ENCODE measurements around the gene EDC4.

DNA sequence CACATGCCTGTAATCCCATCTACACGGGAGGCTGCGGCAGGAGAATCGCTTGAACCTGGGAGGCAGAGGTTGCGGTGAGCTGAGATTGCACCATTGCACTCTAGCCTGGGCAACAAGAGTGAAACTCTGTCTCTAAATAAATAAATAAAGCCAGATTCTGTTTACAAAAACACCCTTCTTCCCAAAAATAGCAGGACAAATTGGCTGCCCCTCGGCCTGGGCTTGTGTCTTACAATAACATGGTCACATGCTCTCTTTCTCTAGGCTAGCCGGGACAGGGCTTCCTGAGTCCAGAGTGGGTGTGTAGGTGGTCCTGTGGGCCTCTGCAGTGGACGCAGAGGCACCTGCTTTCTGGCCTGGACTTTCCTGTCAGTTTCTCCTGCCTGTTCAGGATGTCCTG, 3.2 kb upstream of the EDC4 start:
- no peak for TF ChIP-seq CTCF (conservative IDR thresholded peaks at IDR 0.05; ENCODE audit: low read depth in 2 of 2)
- no peak for TF ChIP-seq EZH2 (IDR thresholded peaks at IDR 0.05; ENCODE audit: low read depth, unreplicated experiment)
- TF ChIP-seq POLR2AphosphoS5 (IDR thresholded peaks at IDR 0.05; ENCODE audit: low read depth) = no peak
- TF ChIP-seq STAT1 (IDR thresholded peaks at IDR 0.05; ENCODE audit: unreplicated experiment) = no peak
- TF ChIP-seq ZNF331 (CRISPR knock-in tag; IDR thresholded peaks at IDR 0.05; ENCODE audit: low read depth) = no peak

Measured in GM23338 (cell line).